ENCODE data around the gene RYR3. TPM values are rescaled to one million over a fixed set of nuclear protein-coding genes. Genes with fewer than 3 reads are reported as not detected.

Gene RYR3
- total RNA-seq, 1 experiment from 2014 or later: not detected

- no peak for TF ChIP-seq CTCF (IDR thresholded peaks at IDR 0.05; ENCODE audit: unreplicated experiment)
- H3K27me3 Mint-ChIP-seq (ENCODE audit: insufficient read depth, unreplicated experiment): no peaks in the 10 kb centered on the region
- BruUV-seq (replicated peaks): no TSS peak
- POLR2A ChIA-PET: no interaction called here
- H3K27ac Mint-ChIP-seq (ENCODE audit: low read depth, unreplicated experiment): peak overlapping the region; percentile 20
- H3K9me3 Mint-ChIP-seq (ENCODE audit: unreplicated experiment): no peaks in the 10 kb centered on the region
- peak; percentile 55 for DNase-seq (ENCODE audit: unreplicated experiment)
- intact Hi-C loops (cut with micrococcal nuclease): no loop called here
- H3K4me3 Mint-ChIP-seq (ENCODE audit: unreplicated experiment): no peak overlapping the region
- CTCF ChIA-PET: interaction anchor here (0.6 to 1.5 kb wide), 5 partner anchors 19 to 126 kb away, joined by 3 to 4 read pairs (median 3); no protein-coding TSS in a partner anchor
- H3K4me1 Mint-ChIP-seq (ENCODE audit: insufficient read depth, unreplicated experiment): peaks cover 20% of the 10 kb centered on the region
- H3K36me3 Mint-ChIP-seq (ENCODE audit: insufficient read depth, unreplicated experiment): peaks cover 26% of the 10 kb centered on the region
These were observed 550.0 kb downstream of the RYR3 start for GRCh38 chr15:33860754-33861153.

GRCh38 chr15:33864360-33865075 lies 553.8 kb downstream of the RYR3 start:
- Mint-ChIP-seq H3K4me1 (ENCODE audit: insufficient read depth, unreplicated experiment) (peaks cover 20% of the 10 kb centered on the region), H3K9me3 (ENCODE audit: unreplicated experiment) (no peaks in the 10 kb centered on the region), H3K27me3 (ENCODE audit: insufficient read depth, unreplicated experiment) (no peaks in the 10 kb centered on the region), H3K27ac (ENCODE audit: low read depth, unreplicated experiment) (no peak overlapping the region), H3K36me3 (ENCODE audit: insufficient read depth, unreplicated experiment) (peaks cover 31% of the 10 kb centered on the region), H3K4me3 (ENCODE audit: unreplicated experiment) (no peak overlapping the region)
- CTCF ChIA-PET: interaction anchor here (1.0 kb wide), 1 partner anchor 9 kb away, joined by 4 read pairs; no protein-coding TSS in a partner anchor
- POLR2A ChIA-PET: no interaction called here
- BruUV-seq (replicated peaks): no TSS peak
- no peak for DNase-seq (ENCODE audit: unreplicated experiment)
- TF ChIP-seq CTCF (IDR thresholded peaks at IDR 0.05; ENCODE audit: unreplicated experiment): no peak
- intact Hi-C loops (cut with micrococcal nuclease): no loop called here

GRCh38 chr15:33865416-33865815 lies 554.6 kb downstream of the RYR3 start:
- no peak overlapping the region for H3K4me3 Mint-ChIP-seq (ENCODE audit: unreplicated experiment)
- no TSS peak for BruUV-seq (replicated peaks)
- no peaks in the 10 kb centered on the region for H3K9me3 Mint-ChIP-seq (ENCODE audit: unreplicated experiment)
- ChIA-PET POLR2A (no interaction called here), CTCF (no interaction called here)
- peaks cover 27% of the 10 kb centered on the region for H3K36me3 Mint-ChIP-seq (ENCODE audit: insufficient read depth, unreplicated experiment)
- peaks cover 13% of the 10 kb centered on the region for H3K4me1 Mint-ChIP-seq (ENCODE audit: insufficient read depth, unreplicated experiment)
- no peak for TF ChIP-seq CTCF (IDR thresholded peaks at IDR 0.05; ENCODE audit: unreplicated experiment)
- intact Hi-C loops (cut with micrococcal nuclease): no loop called here
- no peaks in the 10 kb centered on the region for H3K27me3 Mint-ChIP-seq (ENCODE audit: insufficient read depth, unreplicated experiment)
- no peak for DNase-seq (ENCODE audit: unreplicated experiment)
- H3K27ac Mint-ChIP-seq (ENCODE audit: low read depth, unreplicated experiment): no peak overlapping the region

- no peaks in the 10 kb centered on the region for H3K27me3 Mint-ChIP-seq (ENCODE audit: insufficient read depth, unreplicated experiment)
- intact Hi-C loops (cut with micrococcal nuclease): no loop called here
- no peak overlapping the region for H3K4me3 Mint-ChIP-seq (ENCODE audit: unreplicated experiment)
- BruUV-seq (replicated peaks): TSS peak; percentile 62
- peaks cover 5% of the 10 kb centered on the region for H3K4me1 Mint-ChIP-seq (ENCODE audit: insufficient read depth, unreplicated experiment)
- peaks cover 27% of the 10 kb centered on the region for H3K36me3 Mint-ChIP-seq (ENCODE audit: insufficient read depth, unreplicated experiment)
- POLR2A ChIA-PET: interaction anchor here (1.0 kb wide), 1 partner anchor 17 kb away, joined by 4 read pairs; no protein-coding TSS in a partner anchor
- no peaks in the 10 kb centered on the region for H3K9me3 Mint-ChIP-seq (ENCODE audit: unreplicated experiment)
- no peak for DNase-seq (ENCODE audit: unreplicated experiment)
- CTCF ChIA-PET: interaction anchor here (0.6 to 0.8 kb wide), 2 partner anchors 109 to 155 kb away, joined by 3 read pairs; no protein-coding TSS in a partner anchor
- no peak overlapping the region for H3K27ac Mint-ChIP-seq (ENCODE audit: low read depth, unreplicated experiment)
- TF ChIP-seq CTCF (IDR thresholded peaks at IDR 0.05; ENCODE audit: unreplicated experiment): no peak
These were observed 555.5 kb downstream of the RYR3 start for GRCh38 chr15:33866101-33866737.

All from MCF 10A (cell line).